Measurements from ENCODE around the gene MOB3A.

The MOB3A gene

DNA sequence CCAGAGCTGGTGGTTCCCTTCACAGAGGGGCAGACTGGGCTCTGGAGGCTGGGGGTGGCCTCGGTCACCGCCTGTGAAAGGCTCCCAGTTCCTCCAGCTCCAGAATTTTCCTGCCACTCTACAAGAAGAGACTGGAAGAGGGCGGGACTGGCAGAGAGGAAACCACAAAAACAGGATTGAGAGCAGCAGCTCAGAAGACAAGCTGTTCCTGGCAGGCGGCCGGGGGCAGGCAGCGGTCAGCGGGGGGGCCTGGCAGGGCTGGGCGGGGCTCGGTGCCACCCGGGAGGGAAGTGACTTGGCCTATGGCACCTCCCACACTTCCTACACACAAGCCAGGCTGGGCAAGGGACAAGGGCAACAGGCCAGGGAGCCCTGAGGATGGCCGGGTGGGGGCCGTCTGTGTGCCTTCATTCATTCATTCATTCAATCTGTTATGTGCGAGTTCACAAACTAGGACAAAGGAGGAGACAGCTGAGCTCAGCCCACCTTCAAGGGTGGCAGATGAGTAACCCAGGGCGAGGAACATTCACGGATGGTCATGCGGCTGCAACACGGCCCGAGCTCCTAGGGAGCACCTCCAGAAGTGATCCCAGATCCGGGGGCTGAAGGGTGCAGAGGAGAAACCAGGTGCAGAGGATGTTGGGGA is 63.7 kb downstream of the MOB3A start:
- DNase-seq = peak; percentile 65

DNA sequence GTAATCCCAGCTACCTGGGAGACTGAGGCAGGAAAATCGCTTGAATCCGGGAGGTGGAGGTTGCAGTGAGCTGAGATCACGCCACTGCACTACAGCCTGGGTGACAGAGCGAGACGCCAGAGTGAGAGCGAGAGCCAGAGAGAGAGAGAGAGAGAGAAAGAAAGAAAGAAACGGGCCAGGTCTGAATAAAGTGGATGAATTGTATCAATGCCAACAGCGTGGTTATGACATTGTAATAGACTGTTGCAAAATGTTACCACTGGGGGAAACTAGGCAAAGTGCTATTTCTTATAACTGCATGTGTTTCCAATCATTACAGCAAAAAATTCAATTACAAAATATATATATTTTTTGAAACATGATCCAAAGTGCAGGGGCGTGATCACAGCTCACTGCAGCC is 68.8 kb downstream of the MOB3A start:
- DNase-seq = no peak

DNA sequence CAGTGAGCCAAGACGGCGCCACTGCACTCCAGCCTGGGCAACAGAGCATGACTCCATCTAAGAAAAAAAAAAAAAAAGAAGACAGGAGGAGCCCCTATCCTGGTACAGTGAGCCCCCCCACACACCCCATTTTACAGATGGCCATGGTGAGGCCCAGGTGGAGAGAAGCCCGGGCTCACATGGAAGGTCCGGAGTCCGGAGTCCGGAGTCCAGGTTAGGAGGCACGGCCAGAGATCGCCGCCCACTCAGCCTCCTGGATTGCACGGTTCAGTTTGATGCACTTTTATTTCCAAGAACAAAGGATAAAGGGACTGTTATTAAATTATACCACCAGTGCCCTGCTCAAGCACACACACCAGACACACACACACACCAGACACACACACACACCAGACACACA is 69.4 kb downstream of the MOB3A start:
- DNase-seq = no peak

DNA sequence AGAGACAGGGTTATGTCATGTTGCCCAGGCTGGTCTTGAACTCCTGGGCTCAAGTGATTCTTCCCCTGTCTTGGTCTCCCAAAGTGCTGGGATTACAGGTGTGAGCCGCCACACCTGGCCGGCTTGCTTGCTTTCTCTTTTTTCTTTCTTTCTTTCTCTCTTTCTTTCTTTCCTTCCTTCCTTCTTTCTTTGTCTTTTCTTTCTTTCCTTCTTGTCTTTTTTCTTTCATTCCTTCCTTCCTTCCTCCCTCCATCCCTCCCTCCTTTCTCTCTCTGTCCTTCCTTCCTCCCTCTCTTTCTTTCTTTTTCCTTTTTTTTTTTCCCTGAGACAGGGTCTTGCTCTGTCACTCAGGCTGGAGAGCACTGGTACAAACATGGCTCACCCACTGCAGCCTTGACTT is 73.8 kb downstream of the MOB3A start:
- no peak for DNase-seq

DNA sequence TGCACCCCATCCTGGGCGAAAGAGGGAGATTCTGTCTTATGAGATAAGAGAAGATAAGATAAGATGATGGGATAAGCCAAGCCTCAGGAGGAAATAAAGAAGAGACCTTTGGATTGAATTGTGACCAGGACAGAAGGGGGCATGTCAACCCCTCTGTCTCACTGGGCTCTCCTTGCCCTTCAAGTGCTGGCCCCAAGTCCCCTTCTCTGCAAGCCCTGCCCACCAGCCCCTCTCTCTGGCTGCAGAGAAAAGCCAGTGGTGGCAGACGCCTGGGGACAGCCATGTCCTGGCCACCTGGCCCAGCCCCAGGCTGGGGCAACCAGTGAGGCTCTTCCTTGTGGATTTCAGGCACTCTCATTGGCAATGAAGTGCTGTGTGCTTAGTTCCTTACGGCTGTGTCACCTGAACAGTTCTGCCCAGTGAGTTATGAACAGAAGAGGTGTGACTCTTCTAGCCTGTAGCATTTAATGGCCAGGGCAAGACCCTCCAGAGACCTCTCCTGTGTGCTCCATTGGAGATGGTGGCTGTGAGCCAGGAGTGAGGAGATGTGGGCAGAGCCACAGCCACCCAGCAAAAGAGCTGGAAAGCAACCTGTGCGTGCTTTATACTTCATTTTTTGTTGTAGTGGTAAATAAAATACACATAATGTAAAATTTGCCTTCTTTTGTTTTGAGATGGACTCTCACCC is 74.5 kb downstream of the MOB3A start:
- no peak for DNase-seq

Measured in activated CD4-positive, alpha-beta T cell treated with anti-CD3 and anti-CD28 coated beads, Interleukin-2, Interleukin-6, amounts not matched to agents 100 ng/mL and 50 ng/mL, durations not matched to agents 16 hours and 8 hours (primary cell).